GM12878 (cell line): ENCODE results near the gene MAOA. TPM values are rescaled to one million over a fixed set of nuclear protein-coding genes. Genes with fewer than 3 reads are reported as not detected.

Experiments used
- ATAC-seq: fragments of 200-7000 bp; cut with Tn5 transposase; 3 replicates; pipeline ENCODE4 v1.9.1; 2020; ENCODE audit warnings: mild to moderate bottlenecking, moderate library complexity
- BruUV-seq: library from RNA; stranded (reverse); fragments of 400-500 nt; replicated peaks from 2 replicates; lab custom pipeline; 2021; lab: Mats Ljungman, UMichigan
- CTCF ChIA-PET: fragments of 300-600 bp; sonication (Branson Sonifier 250); formaldehyde crosslinking; extraction: SDS; loops from one replicate; lab custom pipeline; 2021; ENCODE audit warnings: inconsistent platforms; lab: Yijun Ruan, JAX
- POLR2A ChIA-PET: fragments of 350-600 bp; formaldehyde crosslinking; extraction: SDS; loops from one replicate; lab custom pipeline; 2021; ENCODE audit warnings: inconsistent platforms; lab: Charles Lee
- RAD21 ChIA-PET: fragments of 300-600 bp; sonication (Branson Sonifier 250); formaldehyde crosslinking; loops from one replicate; lab custom pipeline; 2023; ENCODE audit warnings: antibody characterized with exemption; ENCODE audit not compliant: unreplicated experiment; lab: Charles Lee
- SMC1A ChIA-PET: fragments of 300-600 bp; sonication (Branson Sonifier 250); formaldehyde crosslinking; loops from one replicate; lab custom pipeline; 2023; ENCODE audit not compliant: unreplicated experiment, uncharacterized antibody; lab: Charles Lee
- DNase-seq: peaks from one replicate; pipeline ENCODE4 v3.0.0-alpha.2; 2011; ENCODE audit warnings: low read depth, low spot score
- FAIRE-seq: peaks from 3 replicates; lab custom pipeline; 2011; peaks lifted over from hg19 to GRCh38; lab: Jason Lieb, UNC
- H2AFZ ChIP-seq: 2 replicates; pipeline ENCODE4 v1.6.0; 2011; ENCODE audit warnings: low read depth, low read length, control low read depth; ENCODE audit not compliant: control insufficient read depth
- H3K27ac ChIP-seq: 2 replicates; pipeline ENCODE4 v1.5.1; 2011; ENCODE audit warnings: control low read depth; ENCODE audit not compliant: control insufficient read depth, insufficient read depth
- H3K27me3 ChIP-seq, 2 experiments: replicated peaks in 1 of 2; 2 replicates each; pipeline versions ENCODE4 v1.6.0 to v1.6.1; 2011; ENCODE audit warnings: low read length in 1 of 2; ENCODE audit not compliant: control insufficient read depth in 2 of 2, insufficient read depth in 2 of 2
- H3K36me3 ChIP-seq, 2 experiments: 2 replicates each; pipeline ENCODE4 v1.5.1; 2011; ENCODE audit warnings: low read length in 1 of 2; ENCODE audit not compliant: control insufficient read depth in 2 of 2, insufficient read depth in 2 of 2
- H3K4me1 ChIP-seq: 2 replicates; pipeline ENCODE4 v1.6.1; 2011; ENCODE audit warnings: mild to moderate bottlenecking, low read length, moderate library complexity, mixed read lengths; ENCODE audit not compliant: control insufficient read depth, insufficient read depth
- H3K4me2 ChIP-seq: 2 replicates; pipeline ENCODE4 v1.6.0; 2011; ENCODE audit warnings: control low read depth; ENCODE audit not compliant: control insufficient read depth, insufficient read depth
- H3K4me3 ChIP-seq: fragments of 200-600 bp; sonication (generic); 2 replicates; pipeline ENCODE4 v1.5.1; 2016
- H3K79me2 ChIP-seq: 2 replicates; pipeline ENCODE4 v1.6.0; 2011; ENCODE audit warnings: low read length; ENCODE audit not compliant: control insufficient read depth, insufficient read depth
- H3K9ac ChIP-seq: 2 replicates; pipeline ENCODE4 v1.8.0; 2011; ENCODE audit warnings: low read length, control low read depth, mixed read lengths; ENCODE audit not compliant: control insufficient read depth, insufficient read depth
- H3K9me3 ChIP-seq: replicated peaks from 3 replicates; pipeline ENCODE4 v1.5.1; 2011; ENCODE audit warnings: mild to moderate bottlenecking, low read length; ENCODE audit not compliant: control insufficient read depth, insufficient read depth
- H4K20me1 ChIP-seq: 2 replicates; pipeline ENCODE4 v1.6.0; 2011; ENCODE audit not compliant: control insufficient read depth, insufficient read depth
- CHD2 ChIP-seq: IDR thresholded peaks from 2 replicates; pipeline ENCODE4 v1.6.1; 2011; ENCODE audit warnings: low read depth, low read length, improper control_type of control experiment, borderline replicate concordance
- E2F4 ChIP-seq: IDR thresholded peaks from 2 replicates; pipeline ENCODE4 v1.6.1; 2012; ENCODE audit warnings: low read depth, low read length, improper control_type of control experiment
- IRF4 ChIP-seq: IDR thresholded peaks from 2 replicates; pipeline ENCODE4 v1.6.1; 2011; ENCODE audit warnings: low read depth, low read length
- MEF2A ChIP-seq: IDR thresholded peaks from 2 replicates; pipeline ENCODE4 v1.6.1; 2011; ENCODE audit warnings: low read depth, mild to moderate bottlenecking, low read length, moderate library complexity; ENCODE audit not compliant: insufficient read depth
- MEF2B ChIP-seq: fragments of 450-650 bp; IDR thresholded peaks from 2 replicates; pipeline ENCODE4 v1.6.1; 2018; ENCODE audit warnings: mild to moderate bottlenecking, moderate library complexity; ENCODE audit not compliant: partially characterized antibody, poor library complexity, severe bottlenecking
- MTA3 ChIP-seq: IDR thresholded peaks from 2 replicates; pipeline ENCODE4 v1.6.1; 2012; ENCODE audit warnings: low read length, inconsistent platforms, borderline replicate concordance
- MYB ChIP-seq: fragments of 150-350 bp; IDR thresholded peaks from 2 replicates; pipeline ENCODE4 v1.6.1; 2014; ENCODE audit warnings: mild to moderate bottlenecking, low read depth, low read length, borderline replicate concordance
- MYC ChIP-seq: IDR thresholded peaks from 2 replicates; pipeline ENCODE4 v1.6.1; 2011; ENCODE audit warnings: mild to moderate bottlenecking, low read length, moderate library complexity, inconsistent platforms; ENCODE audit not compliant: insufficient read depth, insufficient replicate concordance, insufficient read length, severe bottlenecking
- PML ChIP-seq: IDR thresholded peaks from 2 replicates; pipeline ENCODE4 v1.6.1; 2012; ENCODE audit warnings: low read length, inconsistent platforms
- POU2F2 ChIP-seq: IDR thresholded peaks from 3 replicates; pipeline ENCODE4 v1.6.1; 2011; ENCODE audit warnings: low read depth, mild to moderate bottlenecking, low read length, borderline replicate concordance
- SREBF1 ChIP-seq: IDR thresholded peaks from 2 replicates; pipeline ENCODE4 v1.6.1; 2012; ENCODE audit warnings: mild to moderate bottlenecking, low read length
- ZNF24 ChIP-seq: fragments of 450-650 bp; IDR thresholded peaks from 2 replicates; pipeline ENCODE4 v1.6.1; 2017; ENCODE audit warnings: antibody characterized with exemption, mild to moderate bottlenecking
- WGBS: methylation state at CpG from one replicate; pipeline ENCODE4 v1.1.6; 2016; ENCODE audit warnings: low lambda C conversion rate; ENCODE audit not compliant: insufficient replicate concordance, insufficient coverage; ENCODE audit errors: missing lambda C conversion rate; 5-methylcytosine and 5-hydroxymethylcytosine counted together
- in situ Hi-C: fragments of 300-500 bp; cut with MboI; formaldehyde crosslinking; loops from 9 replicates; pipeline ENCODE4 v1.14.3; 2018; ENCODE audit warnings: mixed read lengths
- intact Hi-C: fragments of 100-400 bp; cut with micrococcal nuclease; formaldehyde crosslinking; loops from one replicate; pipeline ENCODE4 v1.14.2; 2022; ENCODE audit not compliant: unreplicated experiment
- polyA plus RNA-seq, 11 experiments: library from polyadenylated mRNA; depleted of rRNA in 4 of 11; unstranded in 6 of 11; stranded (reverse) in 5 of 11; fragments of >200 nt; fragmentation: Nextera tagmentation in 4 of 11; fragmentation: Illumina TruSeq in 1 of 11; extraction: Ambion mirVana in 4 of 11; extraction: Trizol in 1 of 11; gene quantifications; 1 replicate in 1 of 11; 2 replicates in 10 of 11; pipeline versions ENCODE4 v1.2.1 to v1.2.3, GENCODE V29; 2011 to 2016; ENCODE audit warnings: inconsistent platforms in 2 of 11, missing spikeins in 2 of 11, low read depth in 1 of 11
- total RNA-seq, 4 experiments: library from RNA; depleted of rRNA in 3 of 4; stranded (reverse); fragments of >200 nt in 3 of 4; fragmentation: Illumina TruSeq in 1 of 4; extraction: Trizol in 1 of 4; gene quantifications; 2 replicates each; pipeline versions ENCODE4 v1.2.1 to v1.2.3, GENCODE V29; 2013 to 2021
- TF ChIP-seq, protein P1 (sequence below): IDR thresholded peaks from 2 replicates; pipeline ENCODE4 v1.6.1; 2012; ENCODE audit warnings: low read length, inconsistent platforms
- TF ChIP-seq, protein P2 (sequence below): fragments of 450-650 bp; IDR thresholded peaks from 2 replicates; pipeline ENCODE4 v1.6.1; 2016; ENCODE audit warnings: mild to moderate bottlenecking
- TF ChIP-seq, protein P3 (sequence below): fragments of 450-650 bp; IDR thresholded peaks from 2 replicates; pipeline ENCODE4 v1.6.1; 2017; ENCODE audit warnings: mild to moderate bottlenecking, low read depth, inconsistent platforms; ENCODE audit not compliant: poor library complexity, severe bottlenecking

MAOA gene
- total and polyA plus RNA-seq, 10 of the 15 experiments (the other 5 are each of a cell fraction or from before 2014, with no cell fraction given), result 0.02 to 0.51 (median 0.08) TPM; not detected in 7

GRCh38 chrX:43664708-43665107, 8.6 kb downstream of the MAOA start (continued):
- TF ChIP-seq, protein P1, sequence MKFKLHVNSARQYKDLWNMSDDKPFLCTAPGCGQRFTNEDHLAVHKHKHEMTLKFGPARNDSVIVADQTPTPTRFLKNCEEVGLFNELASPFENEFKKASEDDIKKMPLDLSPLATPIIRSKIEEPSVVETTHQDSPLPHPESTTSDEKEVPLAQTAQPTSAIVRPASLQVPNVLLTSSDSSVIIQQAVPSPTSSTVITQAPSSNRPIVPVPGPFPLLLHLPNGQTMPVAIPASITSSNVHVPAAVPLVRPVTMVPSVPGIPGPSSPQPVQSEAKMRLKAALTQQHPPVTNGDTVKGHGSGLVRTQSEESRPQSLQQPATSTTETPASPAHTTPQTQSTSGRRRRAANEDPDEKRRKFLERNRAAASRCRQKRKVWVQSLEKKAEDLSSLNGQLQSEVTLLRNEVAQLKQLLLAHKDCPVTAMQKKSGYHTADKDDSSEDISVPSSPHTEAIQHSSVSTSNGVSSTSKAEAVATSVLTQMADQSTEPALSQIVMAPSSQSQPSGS, result no peak
- TF ChIP-seq MYB, result no peak

DNA sequence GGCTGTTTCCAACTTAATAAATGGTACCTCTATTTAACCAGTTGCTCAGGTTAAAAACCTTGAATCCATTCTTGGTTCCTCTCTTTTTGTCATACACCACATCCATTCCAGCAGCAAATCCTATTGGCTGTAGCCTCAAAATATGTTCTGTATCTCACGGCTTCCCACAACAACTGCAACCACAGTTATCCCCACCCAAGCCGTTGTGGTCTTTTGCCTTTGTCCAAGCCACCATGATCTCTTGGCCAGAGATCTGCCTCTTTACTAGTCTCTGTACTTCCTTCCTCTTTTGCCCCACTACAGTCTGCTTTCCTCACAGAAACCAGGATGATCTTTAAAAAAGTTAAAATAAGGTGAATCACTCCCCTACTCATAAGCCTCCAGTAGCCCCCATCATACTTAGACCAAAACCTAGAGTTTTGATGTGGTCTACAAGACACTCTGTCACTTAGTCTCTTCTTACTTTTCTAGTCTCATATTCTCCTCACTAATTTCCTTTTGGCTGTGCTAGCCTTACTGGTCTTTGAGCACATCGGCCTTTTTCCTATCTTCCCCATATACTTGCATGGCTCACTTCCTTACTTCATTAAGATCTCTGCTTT, 10.3 kb downstream of the MAOA start:
- DNase-seq, result no peak
- H3K36me3 ChIP-seq, result no peaks in the 10 kb centered on the region
- H3K4me2 ChIP-seq, result no peak overlapping the region
- no peak for ATAC-seq
- H2AFZ ChIP-seq, result no peak overlapping the region
- no peaks in the 10 kb centered on the region for H3K79me2 ChIP-seq
- TF ChIP-seq MYB (no peak), MEF2B (no peak), MYC (no peak), E2F4 (no peak), IRF4 (no peak), MTA3 (no peak), ZNF24 (no peak), CHD2 (no peak), SREBF1 (no peak), POU2F2 (no peak), PML (no peak), MEF2A (no peak)
- TF ChIP-seq, protein P2, sequence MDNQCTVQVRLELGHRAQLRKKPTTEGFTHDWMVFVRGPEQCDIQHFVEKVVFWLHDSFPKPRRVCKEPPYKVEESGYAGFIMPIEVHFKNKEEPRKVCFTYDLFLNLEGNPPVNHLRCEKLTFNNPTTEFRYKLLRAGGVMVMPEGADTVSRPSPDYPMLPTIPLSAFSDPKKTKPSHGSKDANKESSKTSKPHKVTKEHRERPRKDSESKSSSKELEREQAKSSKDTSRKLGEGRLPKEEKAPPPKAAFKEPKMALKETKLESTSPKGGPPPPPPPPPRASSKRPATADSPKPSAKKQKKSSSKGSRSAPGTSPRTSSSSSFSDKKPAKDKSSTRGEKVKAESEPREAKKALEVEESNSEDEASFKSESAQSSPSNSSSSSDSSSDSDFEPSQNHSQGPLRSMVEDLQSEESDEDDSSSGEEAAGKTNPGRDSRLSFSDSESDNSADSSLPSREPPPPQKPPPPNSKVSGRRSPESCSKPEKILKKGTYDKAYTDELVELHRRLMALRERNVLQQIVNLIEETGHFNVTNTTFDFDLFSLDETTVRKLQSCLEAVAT, result no peak
- TF ChIP-seq, protein P3, sequence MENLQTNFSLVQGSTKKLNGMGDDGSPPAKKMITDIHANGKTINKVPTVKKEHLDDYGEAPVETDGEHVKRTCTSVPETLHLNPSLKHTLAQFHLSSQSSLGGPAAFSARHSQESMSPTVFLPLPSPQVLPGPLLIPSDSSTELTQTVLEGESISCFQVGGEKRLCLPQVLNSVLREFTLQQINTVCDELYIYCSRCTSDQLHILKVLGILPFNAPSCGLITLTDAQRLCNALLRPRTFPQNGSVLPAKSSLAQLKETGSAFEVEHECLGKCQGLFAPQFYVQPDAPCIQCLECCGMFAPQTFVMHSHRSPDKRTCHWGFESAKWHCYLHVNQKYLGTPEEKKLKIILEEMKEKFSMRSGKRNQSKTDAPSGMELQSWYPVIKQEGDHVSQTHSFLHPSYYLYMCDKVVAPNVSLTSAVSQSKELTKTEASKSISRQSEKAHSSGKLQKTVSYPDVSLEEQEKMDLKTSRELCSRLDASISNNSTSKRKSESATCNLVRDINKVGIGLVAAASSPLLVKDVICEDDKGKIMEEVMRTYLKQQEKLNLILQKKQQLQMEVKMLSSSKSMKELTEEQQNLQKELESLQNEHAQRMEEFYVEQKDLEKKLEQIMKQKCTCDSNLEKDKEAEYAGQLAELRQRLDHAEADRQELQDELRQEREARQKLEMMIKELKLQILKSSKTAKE, result no peak
- intact Hi-C loops, result no loop called here
- WGBS, result 27% methylated on average over 3 of the region's 3 CpGs
- in situ Hi-C loops, result no loop called here
- H3K9me3 ChIP-seq, result no peaks in the 10 kb centered on the region
- no peak for FAIRE-seq
- no peak overlapping the region for H3K27ac ChIP-seq
- ChIA-PET RAD21 (no interaction called here), POLR2A (no interaction called here), CTCF (no interaction called here), SMC1A (no interaction called here)
- no peaks in the 10 kb centered on the region for H3K27me3 ChIP-seq
- no peaks in the 10 kb centered on the region for H4K20me1 ChIP-seq
- H3K4me1 ChIP-seq, result no peaks in the 10 kb centered on the region
- H3K4me3 ChIP-seq, result no peak overlapping the region
- no peak overlapping the region for H3K9ac ChIP-seq
- BruUV-seq, result no TSS peak
